ENCODE results near the gene AURKB.
A peak's percentile ranks its signal among the peaks of the same experiment; 100 is the strongest.
"Not testable (repeated sequence)": the region's sequence is repeated elsewhere in the genome, so short reads cannot be mapped to it uniquely, and the experiment has no call there.

The AURKB gene

DNA sequence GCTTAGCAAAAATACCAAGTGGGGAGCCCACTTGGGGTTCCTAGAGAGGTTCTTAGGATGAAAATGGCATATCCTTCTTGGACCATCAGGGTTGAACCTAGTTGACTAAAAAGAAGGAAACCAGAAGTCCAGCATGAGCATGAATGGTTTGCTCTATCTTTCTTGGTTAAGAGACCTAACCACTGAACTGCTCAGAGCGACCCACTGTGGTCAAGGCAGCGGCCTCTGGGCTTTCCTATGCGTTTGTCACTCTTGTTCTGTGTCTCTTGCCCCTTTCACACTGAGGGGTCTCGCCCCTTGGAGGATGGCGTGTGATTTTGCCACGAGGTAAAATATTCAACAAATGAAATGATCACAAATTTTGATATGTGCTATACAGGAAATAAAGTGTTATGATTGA, 19.9 kb downstream of the AURKB start:
- peak in 1 of 10 donors; percentile 43 for DNase-seq
- intact Hi-C loops (cut with DNase I): no loop called here

DNA sequence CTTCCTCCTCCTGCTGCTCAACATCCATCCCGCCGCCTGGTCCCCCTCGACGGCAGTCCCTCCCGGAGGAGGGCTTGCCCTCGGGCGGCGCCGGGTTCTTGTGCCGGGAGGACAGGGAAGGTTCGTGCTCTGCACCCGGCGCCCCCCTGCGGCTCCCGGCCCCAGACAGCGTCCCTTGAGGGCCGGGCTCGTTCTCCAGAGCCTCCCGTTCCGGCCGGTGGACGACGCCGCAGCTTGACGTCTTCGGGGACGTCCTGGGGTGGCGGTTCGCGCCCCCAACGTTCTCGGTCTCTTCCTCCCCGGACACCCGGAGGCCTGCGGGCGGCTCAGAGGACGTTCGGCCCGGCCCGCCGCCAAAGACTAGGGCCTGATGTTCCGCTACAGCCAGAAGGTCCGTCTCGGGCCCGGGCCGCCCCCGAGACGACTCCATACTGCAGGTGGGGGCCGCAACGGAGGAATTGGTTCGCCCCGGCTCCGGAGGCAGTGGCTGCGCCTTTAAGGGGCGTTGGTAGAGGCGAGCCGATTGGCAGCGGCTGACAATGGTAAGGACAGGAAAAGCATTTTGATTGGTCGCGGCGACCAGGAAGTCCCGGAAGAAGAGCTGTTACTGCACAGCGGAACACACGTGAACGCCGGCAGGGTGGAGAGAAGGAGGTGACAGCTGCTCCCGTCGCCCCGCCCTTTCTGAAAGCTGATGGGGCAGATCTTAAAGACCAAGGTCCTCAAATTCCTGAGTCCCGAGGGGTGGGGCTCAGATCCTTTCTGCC, 20.5 kb downstream of the AURKB start, which contains the start of gene BORCS6:
Gene BORCS6 (minus strand): TSS at position 470 of the 767 bp plus-strand sequence. CDS start 40 bp downstream, at position 430.
- intact Hi-C loops (cut with DNase I): no loop called here
- DNase-seq: peak; percentile 98 to 100 (median 99)

DNA sequence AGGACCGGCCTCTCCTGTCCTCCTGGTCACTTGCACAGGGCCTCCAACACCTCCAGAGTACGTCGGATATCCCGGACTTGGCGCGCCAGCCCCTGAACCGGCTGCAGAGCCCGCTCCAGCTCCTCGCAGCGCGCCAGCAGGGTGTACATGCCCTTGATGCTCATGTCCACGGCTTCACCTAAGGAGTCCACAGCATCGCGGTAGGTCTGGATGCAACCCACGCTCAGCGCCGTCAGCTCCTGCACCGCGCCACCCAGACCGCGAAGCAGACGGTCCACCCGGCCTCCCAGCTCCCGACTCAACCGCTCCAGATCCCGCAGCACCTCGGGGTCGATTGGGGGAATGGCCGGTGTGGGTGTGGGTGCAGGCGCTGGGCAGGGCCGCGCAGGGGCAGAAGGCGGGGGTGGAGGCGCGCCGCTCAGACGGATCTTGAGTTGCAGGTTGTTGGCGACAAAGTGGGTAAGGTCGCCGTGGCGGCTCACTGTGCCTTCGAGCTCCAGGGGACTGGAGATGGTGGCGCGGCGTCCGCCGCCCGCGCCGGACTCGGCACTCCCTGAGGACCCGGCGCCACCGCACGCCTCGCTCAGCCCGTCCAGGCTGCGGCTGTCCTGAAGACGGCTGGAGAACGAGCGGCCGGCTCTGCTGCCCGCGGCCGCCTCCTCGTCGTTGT, 21.2 kb downstream of the AURKB start:
- peak in 4 of 10 donors; percentile 25 to 82 (median 78) for DNase-seq
- intact Hi-C loops (cut with DNase I): no loop called here

DNA sequence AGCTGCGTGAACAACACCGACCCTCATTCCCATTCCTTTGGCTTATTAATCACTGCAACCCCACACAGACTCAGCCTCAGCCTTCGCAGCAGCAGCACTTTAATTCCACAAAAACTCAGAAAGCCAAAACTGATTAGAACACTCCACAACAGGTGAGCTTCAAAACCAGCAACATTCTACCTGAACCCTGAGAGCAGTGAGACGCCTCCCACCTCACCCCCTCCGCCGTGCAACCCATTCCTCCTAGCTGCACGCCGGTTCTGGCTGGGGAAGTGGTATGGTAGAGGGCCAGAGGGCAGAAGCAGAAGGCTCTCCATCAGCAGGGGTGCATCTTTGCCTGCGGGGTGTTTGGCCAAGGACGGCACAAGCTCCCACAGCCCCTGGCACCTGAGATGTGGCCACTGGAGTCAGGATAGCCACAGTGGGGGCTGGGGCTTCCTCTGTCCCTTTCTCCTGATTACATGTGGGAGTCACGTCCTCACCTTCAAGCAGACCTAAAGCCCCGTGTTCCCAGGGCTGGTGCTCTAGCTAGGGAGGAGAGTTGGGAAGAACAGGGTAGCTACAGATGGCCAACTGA, 22.0 kb downstream of the AURKB start:
- DNase-seq: peak in 3 of 10 donors; percentile 59 to 73 (median 61)
- intact Hi-C loops (cut with DNase I): no loop called here

DNA sequence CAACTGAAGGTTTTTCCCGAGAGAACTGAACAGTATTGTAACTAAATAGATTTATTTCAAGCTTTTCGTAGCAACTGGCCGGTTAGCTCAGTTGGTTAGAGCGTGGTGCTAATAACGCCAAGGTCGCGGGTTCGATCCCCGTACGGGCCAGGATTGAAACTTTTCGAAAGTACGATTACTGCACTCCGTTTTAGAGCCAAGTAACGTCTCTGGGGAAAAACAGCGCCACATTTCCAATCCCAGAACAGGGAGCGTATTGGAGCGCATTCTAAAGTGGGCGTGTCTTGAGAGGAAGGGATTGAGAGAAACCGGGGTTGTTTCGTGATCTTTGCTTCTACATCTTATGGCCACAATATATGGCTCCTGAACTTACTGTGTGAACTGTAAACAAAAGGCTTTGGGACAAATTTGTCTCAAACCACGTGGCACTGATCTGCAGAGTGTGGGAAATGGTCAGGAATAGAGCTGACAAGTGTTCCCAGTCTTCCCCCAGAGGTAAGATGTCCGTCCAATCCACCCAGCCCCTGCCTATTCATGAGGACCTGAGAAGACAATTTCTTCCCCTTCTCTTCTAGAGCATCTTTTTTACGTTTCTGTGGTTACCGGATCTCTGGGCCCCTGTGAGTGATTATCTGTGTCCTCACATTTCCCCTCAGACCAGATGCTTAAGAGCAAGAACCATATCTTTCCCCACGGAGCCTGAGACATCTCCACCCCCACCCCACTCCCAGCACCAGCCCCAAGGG, 22.7 kb downstream of the AURKB start:
- intact Hi-C loops (cut with DNase I): loop anchor here (2.0 kb wide), 2 partner anchors 25 to 67 kb away; partner anchors contain the start of gene VAMP2
- DNase-seq: peak; percentile 71 to 96 (median 80)

DNA sequence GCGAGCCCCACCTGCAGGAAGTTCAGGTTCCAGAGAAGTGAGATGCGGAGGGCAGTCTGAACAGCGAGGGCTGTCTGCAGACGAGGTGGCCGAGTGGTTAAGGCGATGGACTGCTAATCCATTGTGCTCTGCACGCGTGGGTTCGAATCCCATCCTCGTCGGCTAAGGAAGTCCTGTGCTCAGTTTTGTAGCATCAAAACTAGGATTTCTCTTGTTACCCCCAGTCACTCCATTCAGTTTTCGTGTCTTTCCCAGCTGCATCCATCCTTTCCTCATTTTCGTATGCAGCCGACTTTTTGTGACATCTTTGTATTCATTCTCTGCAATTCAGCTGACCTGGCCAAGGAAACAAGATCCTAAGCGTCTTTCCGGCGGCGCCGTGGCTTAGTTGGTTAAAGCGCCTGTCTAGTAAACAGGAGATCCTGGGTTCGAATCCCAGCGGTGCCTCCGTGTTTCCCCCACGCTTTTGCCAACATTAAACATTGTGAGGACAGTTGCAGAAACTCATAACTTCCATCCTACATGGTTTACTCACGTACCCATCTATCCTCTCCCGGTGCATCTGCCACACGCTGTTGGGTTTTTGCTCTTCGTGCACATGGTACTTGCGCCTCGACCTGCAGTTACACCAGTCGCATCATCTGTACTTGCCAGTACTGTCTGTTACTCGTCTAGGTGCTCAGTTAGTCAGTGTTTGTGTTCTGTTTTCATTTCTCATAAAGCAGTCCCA, 23.4 kb downstream of the AURKB start:
- peak; percentile 86 to 99 (median 91) for DNase-seq
- intact Hi-C loops (cut with DNase I): loop anchor here (1.0 to 2.0 kb wide), 3 partner anchors 24 to 66 kb away; partner anchors contain the start of gene VAMP2

DNA sequence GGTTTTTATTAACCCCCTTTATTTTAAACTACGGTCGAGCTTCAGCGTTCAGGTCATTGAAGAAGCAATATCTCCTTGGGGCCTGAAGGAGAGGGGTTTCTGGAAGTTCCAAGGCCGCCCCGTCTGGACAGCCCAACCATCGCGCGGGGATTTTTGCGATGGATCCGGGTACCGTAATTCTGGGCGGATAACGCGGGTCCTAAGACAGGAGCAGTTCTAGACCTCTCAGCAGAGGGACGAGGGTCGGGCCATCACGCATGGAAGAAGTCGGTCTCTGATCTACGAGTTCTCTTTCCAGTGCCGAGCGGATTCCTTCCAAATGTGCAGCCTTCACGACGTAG, 24.0 kb downstream of the AURKB start:
- DNase-seq: no peak
- intact Hi-C loops (cut with DNase I): loop anchor here (1.0 to 2.0 kb wide), 3 partner anchors 24 to 66 kb away; partner anchors contain the start of gene VAMP2

DNA sequence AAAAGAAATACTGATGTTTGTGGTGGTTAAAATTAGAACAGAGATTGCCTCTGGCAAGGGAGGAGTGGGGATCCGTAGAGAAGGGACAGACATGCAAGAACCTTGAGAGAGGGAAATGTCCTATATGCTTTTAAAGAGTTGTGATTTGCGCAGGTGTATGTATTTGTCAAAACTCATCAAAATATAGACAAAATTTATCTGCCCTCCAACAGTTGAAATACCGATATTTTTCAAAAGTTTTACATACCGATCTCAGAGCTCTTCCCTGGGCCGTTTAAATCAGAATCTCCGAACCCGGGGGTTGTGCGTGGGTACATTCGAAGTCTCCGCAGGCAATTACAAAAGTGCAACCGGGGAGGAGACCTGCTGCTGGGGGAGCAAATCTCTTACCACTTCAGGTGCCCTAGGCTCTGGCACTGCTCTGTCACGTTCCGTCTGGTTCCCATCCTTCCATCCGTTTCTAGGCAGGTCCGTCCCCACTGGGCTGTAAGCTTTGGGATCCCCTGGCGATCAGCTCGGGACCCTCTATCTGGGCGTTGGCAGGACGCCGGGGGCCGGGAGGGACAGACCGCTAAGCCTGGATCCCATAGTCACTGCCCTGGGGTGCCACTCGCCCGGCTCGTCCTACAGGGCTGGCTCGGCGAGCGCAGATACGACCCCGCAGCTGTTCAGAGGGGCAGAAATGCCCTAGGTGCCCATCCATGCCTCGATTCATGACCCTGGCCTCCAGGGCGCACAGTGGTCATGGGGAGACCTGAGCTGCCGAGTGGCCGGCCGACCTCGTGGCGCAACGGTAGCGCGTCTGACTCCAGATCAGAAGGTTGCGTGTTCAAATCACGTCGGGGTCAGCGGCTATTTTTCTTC, 24.6 kb downstream of the AURKB start:
- intact Hi-C loops (cut with DNase I): loop anchor here (1.0 to 2.0 kb wide), 3 partner anchors 23 to 65 kb away; partner anchors contain the start of gene VAMP2
- DNase-seq: peak; percentile 83 to 98 (median 89)

DNA sequence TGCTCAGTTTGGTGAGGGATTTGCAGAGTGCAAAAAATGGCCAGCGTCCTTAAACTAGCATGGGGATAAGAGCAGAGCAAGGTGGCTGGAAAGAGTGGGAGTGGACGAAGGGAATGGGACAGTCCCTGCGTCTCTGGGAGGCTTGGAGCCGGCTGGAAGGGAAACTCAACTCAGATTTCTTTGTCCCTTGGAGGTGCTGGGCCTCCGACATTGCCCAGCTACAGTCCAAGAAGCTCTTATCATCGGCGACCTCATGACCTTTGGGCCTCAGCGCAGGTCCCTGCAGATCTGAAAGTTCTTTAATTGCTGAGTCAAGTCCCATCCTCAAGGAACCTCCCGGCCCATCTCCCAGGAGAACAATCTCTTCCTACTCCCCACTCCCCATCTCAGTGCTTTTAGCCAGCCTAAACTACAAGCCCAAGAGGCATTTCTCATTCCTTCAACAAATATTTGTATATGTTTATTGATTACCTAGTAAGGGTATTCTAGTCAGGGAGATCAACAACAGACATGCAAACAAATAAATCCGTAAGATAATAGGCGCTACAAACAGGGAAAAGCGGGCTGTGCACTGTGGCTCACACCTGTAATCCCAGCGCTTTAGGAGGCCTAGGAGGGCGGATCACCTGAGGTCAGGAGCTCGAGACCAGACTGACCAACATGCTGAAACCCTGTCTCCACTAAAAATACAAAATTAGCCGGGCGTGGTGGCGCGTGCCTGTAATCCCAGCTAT, 33.2 kb downstream of the AURKB start:
- peak in 3 of 10 donors; percentile 30 to 49 (median 45) for DNase-seq
- intact Hi-C loops (cut with DNase I): no loop called here

DNA sequence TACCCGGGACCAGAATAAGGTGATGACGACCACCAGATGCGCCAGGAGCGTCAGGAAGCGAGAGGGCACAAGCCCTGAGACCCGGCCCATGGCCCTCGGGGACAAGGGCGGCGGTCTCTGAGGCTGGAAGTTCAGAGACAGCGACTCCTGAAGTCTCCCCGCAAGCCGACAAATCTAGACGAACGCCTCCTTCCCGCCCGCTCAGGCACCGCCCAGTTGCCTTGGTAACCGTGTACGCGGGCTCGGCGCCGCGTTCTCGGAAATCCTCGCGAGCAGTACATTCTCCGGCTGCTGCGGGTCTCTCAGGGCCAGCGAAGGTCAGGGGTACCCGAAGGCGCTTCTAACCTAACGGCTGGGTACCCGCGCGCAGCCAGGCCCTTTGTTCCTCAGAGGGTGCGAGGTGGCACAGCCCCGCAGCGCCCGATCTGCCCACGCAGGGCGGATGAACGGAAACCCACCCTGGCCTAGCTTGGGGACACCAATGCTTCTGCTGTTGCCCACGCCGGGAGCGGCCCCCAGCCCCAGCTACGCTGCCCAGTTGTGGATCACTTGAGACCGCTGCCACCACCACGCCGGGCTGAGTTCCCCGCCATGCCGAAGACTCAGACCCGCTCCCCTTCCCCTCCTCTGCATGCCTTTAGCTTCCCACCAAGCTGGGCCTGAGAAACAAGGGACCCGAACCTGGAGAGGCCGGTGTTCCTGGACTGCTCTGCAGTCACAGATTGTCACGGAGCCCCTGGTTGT, 34.0 kb downstream of the AURKB start, which contains the start of gene TMEM107:
Gene TMEM107 (minus strand): TSS at position 184 of the 744 bp plus-strand sequence. CDS start 94 bp downstream, at position 90.
- intact Hi-C loops (cut with DNase I): no loop called here
- peak; percentile 69 to 98 (median 87) for DNase-seq

DNA sequence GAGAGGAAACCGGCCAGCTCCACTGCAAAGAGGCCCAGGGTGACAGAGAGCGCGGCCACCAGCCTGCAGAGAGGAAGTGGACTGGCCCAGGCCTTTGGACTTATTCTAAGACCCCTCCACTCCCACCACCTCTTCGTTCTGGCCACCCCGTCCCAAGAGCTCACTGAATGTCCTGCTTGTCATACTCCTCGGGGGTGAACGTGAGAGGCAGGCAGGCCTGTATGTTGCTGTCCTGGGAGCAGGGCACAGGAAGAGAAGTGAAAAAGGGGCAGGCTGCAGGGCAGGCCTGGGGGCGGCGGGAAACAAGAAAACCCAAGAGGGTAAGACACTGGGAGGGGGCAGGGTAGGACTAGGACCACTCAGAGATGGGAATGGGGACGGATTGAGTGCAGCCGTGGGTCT, 34.6 kb downstream of the AURKB start:
- intact Hi-C loops (cut with DNase I): no loop called here
- peak in 1 of 10 donors; percentile 80 for DNase-seq

DNA sequence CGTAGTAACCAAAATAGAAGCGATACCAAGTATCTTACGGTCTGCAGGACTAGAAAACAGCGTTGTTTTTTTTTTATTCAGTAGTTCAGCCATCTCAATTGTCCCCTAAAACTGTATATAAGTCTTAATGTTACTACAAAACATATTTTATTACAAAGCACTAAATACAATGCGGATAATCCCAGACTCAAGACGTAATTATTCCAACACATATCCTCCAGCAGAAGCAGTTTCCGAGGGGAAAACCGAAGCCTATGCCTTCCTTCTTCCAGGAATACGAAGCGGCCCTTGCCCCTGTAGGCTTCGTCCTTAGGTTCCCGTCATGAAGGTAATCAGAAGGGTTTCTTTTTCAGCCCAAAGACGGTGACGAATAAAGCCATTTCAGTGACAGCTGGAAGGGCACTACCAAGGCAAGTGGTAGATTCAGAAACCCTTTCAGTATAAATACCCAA, 36.5 kb downstream of the AURKB start:
- peak in 1 of 10 donors; percentile 59 for DNase-seq
- intact Hi-C loops (cut with DNase I): loop anchor here (1.0 kb wide), 1 partner anchor 10 kb away; no protein-coding TSS in a partner anchor

DNA sequence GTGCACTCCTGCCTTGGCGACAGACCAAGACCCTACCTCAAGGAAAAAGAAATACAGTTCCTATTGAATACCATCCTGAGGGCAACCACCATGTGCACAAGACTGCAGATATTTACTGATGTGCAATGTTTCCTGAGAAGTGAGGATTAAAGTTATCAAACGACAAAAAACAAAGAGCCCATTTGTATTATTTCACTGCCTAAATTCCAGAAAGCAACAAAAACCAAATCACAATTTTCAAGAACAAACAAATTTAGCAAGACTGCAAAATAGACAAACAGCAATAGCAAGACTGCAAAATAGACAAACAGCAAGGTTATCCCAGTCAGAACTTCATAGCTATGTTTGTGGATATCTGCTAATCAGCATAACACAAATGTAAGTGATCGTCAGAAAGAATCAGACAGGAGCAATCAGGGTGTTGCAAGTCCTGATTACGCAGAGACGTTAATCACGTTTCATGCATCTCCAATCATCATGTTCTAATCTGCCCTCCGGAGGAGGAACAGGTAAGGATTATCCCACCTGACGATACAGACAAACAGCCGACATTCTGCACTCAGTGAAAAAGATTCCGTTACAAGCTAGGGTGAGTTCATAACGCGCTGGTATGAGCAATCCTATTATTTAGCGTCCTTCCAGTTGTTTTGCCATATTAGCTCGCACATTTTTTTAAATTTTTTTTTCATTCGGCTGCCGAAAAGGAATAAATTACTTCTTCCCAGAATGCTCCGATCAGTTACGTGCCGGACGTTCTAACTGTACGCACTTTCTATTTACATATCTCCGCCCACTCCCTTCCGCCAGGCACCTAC, 37.1 kb downstream of the AURKB start:
- DNase-seq: peak in 9 of 10 donors; percentile 62 to 96 (median 79)
- intact Hi-C loops (cut with DNase I): loop anchor here (1.0 kb wide), 1 partner anchor 9 kb away; no protein-coding TSS in a partner anchor

DNA sequence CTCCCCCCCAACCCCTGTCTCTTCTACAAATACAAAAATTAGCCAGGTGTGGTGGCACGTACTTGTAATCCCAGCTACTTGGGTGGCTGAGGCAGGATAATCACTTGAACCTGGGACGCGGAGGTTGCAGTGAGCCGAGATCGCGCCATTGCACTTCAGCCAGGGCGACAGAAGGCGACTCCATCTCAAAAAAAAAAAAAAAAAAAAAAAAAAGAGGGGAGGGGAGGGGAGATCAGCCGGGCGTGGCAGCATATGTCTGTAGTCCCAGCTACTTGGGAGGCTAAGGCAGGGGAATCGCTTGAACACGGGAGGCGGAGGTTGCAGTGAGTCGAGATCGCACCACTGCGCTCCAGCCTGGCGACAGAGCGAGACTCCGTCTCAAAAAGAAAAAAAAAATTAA, 40.2 kb downstream of the AURKB start:
- intact Hi-C loops (cut with DNase I): not testable (repeated sequence)
- peak in 2 of 10 donors; percentile 22 to 32 for DNase-seq

DNA sequence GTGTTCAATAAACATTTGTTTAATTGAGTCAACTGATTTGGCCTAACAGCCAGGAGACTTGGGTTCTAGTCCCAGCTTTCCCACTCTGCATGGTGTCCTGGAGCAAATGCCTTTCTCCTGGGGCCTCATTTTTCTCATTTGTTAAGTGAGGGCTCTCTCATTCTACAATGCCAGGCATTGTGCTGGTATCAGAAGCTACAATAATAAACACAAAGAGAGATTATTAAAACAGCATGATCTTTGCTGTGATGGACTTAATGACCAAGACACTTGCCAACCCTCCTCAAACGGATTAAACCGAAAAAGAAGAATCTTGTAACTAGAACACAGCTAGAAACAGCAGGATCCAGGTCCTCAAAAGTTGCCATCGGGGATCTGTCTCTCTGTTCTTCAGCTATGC, 42.8 kb downstream of the AURKB start:
- intact Hi-C loops (cut with DNase I): no loop called here
- DNase-seq: peak in 2 of 10 donors; percentile 2 to 16

DNA sequence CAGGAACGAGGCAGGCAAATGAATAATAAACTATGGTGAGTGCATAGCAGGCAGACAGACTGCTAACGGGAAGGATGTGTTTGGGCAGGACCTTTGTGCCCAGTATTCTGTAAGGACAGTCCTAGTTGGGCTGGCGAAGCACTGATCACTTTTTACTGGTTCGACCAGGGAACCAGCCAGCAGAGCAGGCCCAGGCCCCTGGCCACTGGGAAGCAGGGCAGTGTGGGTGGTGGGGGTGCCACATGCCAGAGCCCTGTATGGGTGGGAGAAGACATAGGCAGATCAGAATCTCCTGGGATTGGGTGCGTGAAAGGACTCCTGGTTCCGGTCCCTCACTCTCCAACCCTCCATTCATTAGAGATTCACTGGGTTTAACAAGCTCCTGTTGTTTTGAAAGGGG, 43.6 kb downstream of the AURKB start:
- intact Hi-C loops (cut with DNase I): no loop called here
- DNase-seq: peak in 3 of 10 donors; percentile 8 to 62 (median 31)
